ENCODE data around the gene SECISBP2L.

SECISBP2L gene

GRCh38 chr15:48964898-48965297 lies 81.3 kb downstream of the SECISBP2L start:
- no peak for DNase-seq (ENCODE audit: low read depth in 2 of 2)

GRCh38 chr15:48963524-48964113 lies 82.6 kb downstream of the SECISBP2L start, which contains the start of gene SHC4:
Gene SHC4 (minus strand): TSS chr15:48963919. CDS start chr15:48963015, 904 bp downstream.
- no peak for DNase-seq (ENCODE audit: low read depth in 2 of 2)

DNA sequence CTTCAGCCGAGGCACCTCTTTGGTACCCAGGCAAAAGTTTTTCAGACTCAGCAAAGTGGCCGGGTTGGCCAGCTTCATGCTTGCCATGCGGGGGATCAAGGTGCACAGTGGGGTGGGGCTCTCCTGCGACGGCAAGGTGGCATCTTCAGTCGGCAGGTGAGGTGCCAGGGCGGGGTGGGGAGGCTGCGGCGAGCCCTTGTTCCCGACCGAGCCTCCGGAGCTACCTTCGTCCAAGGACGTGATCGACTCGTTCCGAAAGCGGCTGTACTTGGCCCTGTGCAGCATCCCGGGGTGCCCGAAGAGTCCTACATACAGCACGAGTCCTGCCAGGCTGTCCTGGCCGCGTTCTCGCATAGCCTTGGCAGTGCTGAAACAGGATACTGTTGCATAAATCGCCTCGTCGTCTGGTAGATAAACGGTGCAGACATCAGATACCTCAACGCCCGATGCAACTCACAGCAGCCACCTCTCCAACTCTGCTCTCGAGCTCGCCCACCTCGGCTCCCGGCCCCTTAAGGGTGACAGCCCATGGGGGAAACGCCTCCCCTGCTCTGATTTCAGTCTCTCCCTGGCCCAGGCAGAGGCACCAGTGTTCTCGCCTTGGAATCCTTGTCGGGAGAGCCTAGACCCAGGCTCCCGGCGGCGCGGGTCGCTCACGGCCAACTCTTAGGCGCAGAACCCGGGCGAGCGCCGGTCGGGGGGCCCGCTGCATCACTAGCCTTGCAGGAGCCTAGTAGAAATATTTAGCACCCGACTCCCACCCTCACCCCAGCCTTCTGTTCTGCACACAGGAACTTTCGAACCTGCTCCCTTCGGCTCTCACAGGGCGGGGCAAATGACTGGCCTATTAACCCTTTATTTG lies 83.4 kb downstream of the SECISBP2L start:
- DNase-seq (ENCODE audit: low read depth in 2 of 2) = no peak

DNA sequence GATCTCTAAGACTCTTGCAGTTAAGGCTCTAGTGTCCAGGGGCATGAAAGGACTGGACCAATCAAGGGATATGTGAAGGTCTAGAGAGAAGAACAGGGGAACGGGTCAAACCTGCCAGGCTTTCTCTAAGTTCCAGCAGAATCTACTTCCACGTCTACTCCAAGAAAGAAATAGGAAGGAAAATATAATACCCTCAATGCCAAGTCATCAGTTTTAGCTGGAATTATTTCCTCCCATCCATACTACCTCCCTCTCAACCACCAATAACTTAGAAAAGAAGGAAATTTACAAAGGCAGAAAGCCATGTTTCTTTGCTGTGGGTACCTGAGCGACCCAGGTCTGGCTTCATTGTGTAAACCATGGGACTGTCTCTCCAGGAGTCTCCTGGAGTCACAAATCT lies 90.3 kb downstream of the SECISBP2L start:
- no peak for DNase-seq (ENCODE audit: low read depth in 2 of 2)

GRCh38 chr15:48955370-48955769 lies 90.9 kb downstream of the SECISBP2L start:
- DNase-seq (ENCODE audit: low read depth in 2 of 2) = no peak

- no peak for DNase-seq (ENCODE audit: low read depth in 2 of 2)
Measured at GRCh38 chr15:48954538-48954937, 91.7 kb downstream of the SECISBP2L start.

DNA sequence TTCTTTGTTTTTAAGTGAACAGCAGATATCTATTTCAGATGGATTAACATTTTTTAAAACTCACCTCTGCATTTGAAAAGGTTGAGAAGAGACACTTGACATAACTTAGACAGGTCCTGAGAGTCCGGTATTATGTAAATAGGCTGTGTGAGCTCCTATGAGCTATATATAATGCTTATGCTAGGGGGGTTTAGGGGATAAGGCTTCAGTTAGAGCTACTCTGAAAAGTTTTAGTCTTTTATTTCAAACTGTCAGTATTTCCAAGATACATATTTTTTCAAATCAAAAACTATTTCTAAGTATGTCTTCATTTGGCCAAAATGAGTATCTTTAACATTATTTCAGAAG lies 99.4 kb downstream of the SECISBP2L start:
- DNase-seq (ENCODE audit: low read depth in 2 of 2) = no peak

GRCh38 chr15:48946074-48946839 lies 100.0 kb downstream of the SECISBP2L start:
- no peak for DNase-seq (ENCODE audit: low read depth in 2 of 2)

DNA sequence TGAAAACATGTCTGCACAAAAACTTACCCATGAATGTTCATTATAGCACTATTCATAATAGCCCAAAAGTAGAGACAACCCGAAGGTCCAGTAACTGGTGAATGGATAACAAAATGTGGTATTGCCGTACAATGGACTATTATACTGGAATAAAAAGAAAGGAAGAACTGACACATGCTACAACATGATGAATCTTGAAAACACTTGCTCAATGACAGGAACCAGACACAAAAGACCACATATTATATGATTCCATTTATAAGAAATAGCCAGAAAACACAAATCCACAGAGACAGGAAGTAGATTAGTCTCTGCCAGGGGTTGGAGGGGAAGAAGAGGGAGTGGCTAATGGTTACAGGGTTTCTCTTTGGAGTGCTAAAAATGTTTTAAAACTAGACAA lies 100.9 kb downstream of the SECISBP2L start:
- DNase-seq (ENCODE audit: low read depth in 2 of 2) = no peak

DNA sequence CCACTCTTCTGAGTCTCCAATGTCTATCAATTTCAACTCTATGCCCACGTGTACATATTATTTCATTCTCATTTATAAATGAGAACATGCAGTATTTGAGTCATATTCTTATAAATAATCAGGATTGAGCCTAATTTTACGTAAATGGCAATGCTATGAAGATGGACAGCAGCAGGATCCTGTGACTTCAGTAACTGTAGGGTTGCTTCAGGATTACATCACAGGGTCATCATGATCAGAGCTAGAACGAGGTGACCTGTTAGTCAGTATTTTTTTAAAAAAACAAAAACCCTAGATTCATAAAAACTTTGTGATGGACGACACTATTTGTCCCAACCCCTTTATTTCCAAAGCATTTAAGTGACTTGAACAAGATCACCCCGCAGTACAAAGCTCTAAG lies 104.3 kb downstream of the SECISBP2L start:
- DNase-seq (ENCODE audit: low read depth in 2 of 2) = no peak

DNA sequence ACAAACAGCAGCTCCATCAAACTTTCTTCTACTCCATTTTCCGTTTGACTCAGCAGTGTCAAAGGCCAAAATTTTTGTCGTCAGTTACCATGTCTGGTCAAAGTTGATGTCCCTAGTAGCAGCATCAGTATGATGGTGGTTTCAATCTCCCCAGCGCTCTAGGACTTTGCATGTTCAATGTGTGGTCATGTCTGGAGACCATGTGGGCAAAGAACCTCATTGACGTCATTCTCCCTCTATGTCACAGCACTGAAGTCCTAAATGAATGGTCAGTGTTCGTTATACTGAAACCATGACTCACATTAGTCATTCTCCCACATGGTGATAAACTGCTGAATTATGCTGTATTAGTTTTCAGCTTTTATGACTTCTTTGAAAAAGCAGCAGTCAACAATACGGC lies 105.7 kb downstream of the SECISBP2L start:
- no peak for DNase-seq (ENCODE audit: low read depth in 2 of 2)

- no peak for DNase-seq (ENCODE audit: low read depth in 2 of 2)
Measured at GRCh38 chr15:48939648-48940047, 106.6 kb downstream of the SECISBP2L start.

Data from stimulated activated CD8-positive, alpha-beta memory T cell treated with anti-CD3 and anti-CD28 coated beads, Interleukin-15, amount 100 ng/mL, for 4 hours (primary cell).